Muscle of leg (tissue), 11 donors: Measurements from ENCODE around the gene GLTP. TPM values are rescaled to one million over a fixed set of nuclear protein-coding genes. Genes with fewer than 3 reads are reported as not detected.
A peak's percentile ranks its signal among the peaks of the same experiment; 100 is the strongest.

Experiments
- DNase-seq: peaks from one replicate; pipeline ENCODE4 v3.0.0; 2013
- H3K27ac ChIP-seq: one replicate; pipeline ENCODE4 v1.5.1; 2013; ENCODE audit warnings: mild to moderate bottlenecking, low read length, control low read depth
- H3K27me3 ChIP-seq: one replicate; pipeline ENCODE4 v1.6.1; 2013; ENCODE audit warnings: low read length; ENCODE audit not compliant: control insufficient read depth, insufficient read depth
- H3K36me3 ChIP-seq: one replicate; pipeline ENCODE4 v1.6.1; 2013; ENCODE audit warnings: low read length; ENCODE audit not compliant: control insufficient read depth, insufficient read depth
- H3K4me1 ChIP-seq: one replicate; pipeline ENCODE4 v1.6.1; 2013; ENCODE audit warnings: low read length; ENCODE audit not compliant: control insufficient read depth, insufficient read depth
- H3K4me3 ChIP-seq: one replicate; pipeline ENCODE4 v1.5.1; 2013; ENCODE audit warnings: low read length, control low read depth
- H3K9me3 ChIP-seq: replicated peaks from 2 replicates; pipeline ENCODE4 v1.6.1; 2013; ENCODE audit warnings: low read depth, low read length; ENCODE audit not compliant: control insufficient read depth
- WGBS: methylation state at CpG from one replicate; pipeline ENCODE4 v1.1.5; 2013; ENCODE audit warnings: missing lambda C conversion rate; ENCODE audit not compliant: insufficient coverage; 5-methylcytosine and 5-hydroxymethylcytosine counted together
- polyA plus RNA-seq, 8 donors: library from polyadenylated mRNA; unstranded; fragments of 120-200 nt; gene quantifications; one replicate each; pipeline versions ENCODE4 v1.2.1 to v1.2.3, GENCODE V29; 2013; ENCODE audit warnings: inconsistent platforms in 1 of 8, low replicate concordance in 1 of 8; ENCODE audit not compliant: insufficient read length in 8 of 8, insufficient read depth in 1 of 8
- total RNA-seq: library from RNA; stranded (reverse); fragments of 120-200 nt; gene quantifications from one replicate; pipeline ENCODE4 v1.2.4, GENCODE V29; 2013

The GLTP gene
- total and polyA plus RNA-seq, 9 donors = 17.9 to 34.2 (median 22.4) TPM

GRCh38 chr12:109847142-109847735, 33.1 kb downstream of the GLTP start:
- Histone ChIP-seq H3K36me3 (peaks cover 4% of the 10 kb centered on the region), H3K4me1 (peaks cover 6% of the 10 kb centered on the region), H3K27me3 (no peaks in the 10 kb centered on the region), H3K27ac (no peak overlapping the region), H3K4me3 (no peak overlapping the region), H3K9me3 (no peaks in the 10 kb centered on the region)
- DNase-seq = no peak
- WGBS = 49% methylated on average over 4 of the region's 7 CpGs

GRCh38 chr12:109845824-109846205, 34.5 kb downstream of the GLTP start:
- no peaks in the 10 kb centered on the region for H3K27me3 ChIP-seq
- no peaks in the 10 kb centered on the region for H3K9me3 ChIP-seq
- DNase-seq = no peak
- no peak overlapping the region for H3K4me3 ChIP-seq
- H3K4me1 ChIP-seq = peaks cover 6% of the 10 kb centered on the region
- WGBS = 94% methylated on average over 6 of the region's 7 CpGs
- no peaks in the 10 kb centered on the region for H3K36me3 ChIP-seq
- no peak overlapping the region for H3K27ac ChIP-seq

GRCh38 chr12:109844983-109845823, 35.1 kb downstream of the GLTP start:
- peak; percentile 82 for DNase-seq
- H3K36me3 ChIP-seq = no peaks in the 10 kb centered on the region
- peaks cover 9% of the 10 kb centered on the region for H3K4me1 ChIP-seq
- no peaks in the 10 kb centered on the region for H3K27me3 ChIP-seq
- WGBS = 27% methylated on average over 11 of the region's 30 CpGs
- H3K9me3 ChIP-seq = no peaks in the 10 kb centered on the region
- H3K27ac ChIP-seq = no peak overlapping the region
- no peak overlapping the region for H3K4me3 ChIP-seq

GRCh38 chr12:109844091-109844490, 36.2 kb downstream of the GLTP start:
- DNase-seq = no peak
- Histone ChIP-seq H3K27me3 (no peaks in the 10 kb centered on the region), H3K27ac (no peak overlapping the region), H3K4me3 (no peak overlapping the region), H3K36me3 (no peaks in the 10 kb centered on the region), H3K4me1 (peaks cover 9% of the 10 kb centered on the region), H3K9me3 (no peaks in the 10 kb centered on the region)
- 83% methylated on average over 4 of the region's 5 CpGs for WGBS

- 83% methylated on average over 2 of the region's 5 CpGs for WGBS
Measured at GRCh38 chr12:109842021-109842420, 38.3 kb downstream of the GLTP start.

GRCh38 chr12:109841356-109841755, 39.0 kb downstream of the GLTP start:
- H3K4me1 ChIP-seq = peaks cover 9% of the 10 kb centered on the region
- no peaks in the 10 kb centered on the region for H3K9me3 ChIP-seq
- no peaks in the 10 kb centered on the region for H3K36me3 ChIP-seq
- H3K4me3 ChIP-seq = no peak overlapping the region
- no peak overlapping the region for H3K27ac ChIP-seq
- no peaks in the 10 kb centered on the region for H3K27me3 ChIP-seq
- no peak for DNase-seq
- 69% methylated on average over 8 of the region's 9 CpGs for WGBS

More at GRCh38 chr12:109842021-109842420, 38.3 kb downstream of the GLTP start:
- Histone ChIP-seq H3K4me3 (no peak overlapping the region), H3K27ac (no peak overlapping the region), H3K9me3 (no peaks in the 10 kb centered on the region), H3K27me3 (no peaks in the 10 kb centered on the region), H3K4me1 (peaks cover 9% of the 10 kb centered on the region), H3K36me3 (no peaks in the 10 kb centered on the region)
- no peak for DNase-seq

- H3K9me3 ChIP-seq = no peaks in the 10 kb centered on the region
- no peak for DNase-seq
- H3K27me3 ChIP-seq = no peaks in the 10 kb centered on the region
- no peak overlapping the region for H3K27ac ChIP-seq
- H3K4me3 ChIP-seq = no peak overlapping the region
- peaks cover 8% of the 10 kb centered on the region for H3K4me1 ChIP-seq
- no peaks in the 10 kb centered on the region for H3K36me3 ChIP-seq
- WGBS = 35% methylated on average over 4 of the region's 7 CpGs
Measured at GRCh38 chr12:109840305-109841074, 39.9 kb downstream of the GLTP start.

GRCh38 chr12:109839444-109839843, 40.9 kb downstream of the GLTP start:
- Histone ChIP-seq H3K4me1 (peaks cover 3% of the 10 kb centered on the region), H3K27me3 (no peaks in the 10 kb centered on the region), H3K9me3 (no peaks in the 10 kb centered on the region), H3K27ac (no peak overlapping the region), H3K36me3 (no peaks in the 10 kb centered on the region), H3K4me3 (no peak overlapping the region)
- no peak for DNase-seq
- WGBS = 48% methylated on average over 4 of the region's 6 CpGs

- Histone ChIP-seq H3K9me3 (no peaks in the 10 kb centered on the region), H3K4me1 (peaks cover 14% of the 10 kb centered on the region), H3K27me3 (peaks cover 9% of the 10 kb centered on the region), H3K4me3 (no peak overlapping the region), H3K27ac (no peak overlapping the region), H3K36me3 (no peaks in the 10 kb centered on the region)
- WGBS = 80% methylated on average over 1 of the region's 3 CpGs
- no peak for DNase-seq
Measured at GRCh38 chr12:109836916-109837315, 43.4 kb downstream of the GLTP start.

- H3K4me3 ChIP-seq = no peak overlapping the region
- WGBS = 83% methylated on average over 1 of the region's 4 CpGs
- no peak overlapping the region for H3K27ac ChIP-seq
- H3K4me1 ChIP-seq = peaks cover 14% of the 10 kb centered on the region
- no peaks in the 10 kb centered on the region for H3K9me3 ChIP-seq
- peaks cover 16% of the 10 kb centered on the region for H3K27me3 ChIP-seq
- DNase-seq = no peak
- no peaks in the 10 kb centered on the region for H3K36me3 ChIP-seq
Measured at GRCh38 chr12:109835827-109836226, 44.5 kb downstream of the GLTP start.
